Nephron progenitor cell (in vitro differentiated cells): ENCODE data around the gene PARL.

ENCODE experiments used
- DNase-seq: peaks from one replicate; pipeline ENCODE4 v3.0.0; 2021
- H3K27ac Mint-ChIP-seq: 2 replicates; pipeline ENCODE4 v1.8.0; 2021; ENCODE audit warnings: mild to moderate bottlenecking, moderate library complexity, mixed read lengths
- H3K27me3 Mint-ChIP-seq: 2 replicates; pipeline ENCODE4 v1.8.0; 2021; ENCODE audit warnings: mild to moderate bottlenecking, low read depth, mixed read lengths; ENCODE audit not compliant: poor library complexity
- H3K36me3 Mint-ChIP-seq: 2 replicates; pipeline ENCODE4 v1.8.0; 2021; ENCODE audit warnings: low read depth, mixed read lengths
- H3K4me1 Mint-ChIP-seq: 2 replicates; pipeline ENCODE4 v1.8.0; 2021; ENCODE audit warnings: mixed read lengths
- H3K4me3 Mint-ChIP-seq: 2 replicates; pipeline ENCODE4 v1.8.0; 2021; ENCODE audit warnings: mild to moderate bottlenecking, moderate library complexity, mixed read lengths
- H3K9me3 Mint-ChIP-seq: 2 replicates; pipeline ENCODE4 v1.8.0; 2021; ENCODE audit warnings: mild to moderate bottlenecking, moderate library complexity, mixed read lengths
- TF ChIP-seq, protein P1 (sequence below): fragments of 200-600 bp; sonication (generic); IDR thresholded peaks from 2 replicates; pipeline ENCODE4 v1.5.0; 2021; ENCODE audit warnings: antibody characterized with exemption

Gene PARL

GRCh38 chr3:183823963-183824362, 60.7 kb downstream of the PARL start:
- Mint-ChIP-seq H3K4me3 (peak overlapping the region; percentile 82), H3K4me1 (peaks cover 24% of the 10 kb centered on the region), H3K27ac (no peak overlapping the region), H3K9me3 (no peaks in the 10 kb centered on the region), H3K27me3 (peaks cover 39% of the 10 kb centered on the region), H3K36me3 (peaks cover 8% of the 10 kb centered on the region)
- TF ChIP-seq, protein P1, sequence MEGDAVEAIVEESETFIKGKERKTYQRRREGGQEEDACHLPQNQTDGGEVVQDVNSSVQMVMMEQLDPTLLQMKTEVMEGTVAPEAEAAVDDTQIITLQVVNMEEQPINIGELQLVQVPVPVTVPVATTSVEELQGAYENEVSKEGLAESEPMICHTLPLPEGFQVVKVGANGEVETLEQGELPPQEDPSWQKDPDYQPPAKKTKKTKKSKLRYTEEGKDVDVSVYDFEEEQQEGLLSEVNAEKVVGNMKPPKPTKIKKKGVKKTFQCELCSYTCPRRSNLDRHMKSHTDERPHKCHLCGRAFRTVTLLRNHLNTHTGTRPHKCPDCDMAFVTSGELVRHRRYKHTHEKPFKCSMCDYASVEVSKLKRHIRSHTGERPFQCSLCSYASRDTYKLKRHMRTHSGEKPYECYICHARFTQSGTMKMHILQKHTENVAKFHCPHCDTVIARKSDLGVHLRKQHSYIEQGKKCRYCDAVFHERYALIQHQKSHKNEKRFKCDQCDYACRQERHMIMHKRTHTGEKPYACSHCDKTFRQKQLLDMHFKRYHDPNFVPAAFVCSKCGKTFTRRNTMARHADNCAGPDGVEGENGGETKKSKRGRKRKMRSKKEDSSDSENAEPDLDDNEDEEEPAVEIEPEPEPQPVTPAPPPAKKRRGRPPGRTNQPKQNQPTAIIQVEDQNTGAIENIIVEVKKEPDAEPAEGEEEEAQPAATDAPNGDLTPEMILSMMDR: no peak
- no peak for DNase-seq

- TF ChIP-seq, protein P1: no peak
- Mint-ChIP-seq H3K4me3 (no peak overlapping the region), H3K27me3 (peaks cover 37% of the 10 kb centered on the region), H3K36me3 (peaks cover under 1% of the 10 kb centered on the region), H3K9me3 (no peaks in the 10 kb centered on the region), H3K4me1 (peaks cover 24% of the 10 kb centered on the region), H3K27ac (no peak overlapping the region)
- peak; percentile 31 for DNase-seq
Measured at GRCh38 chr3:183822631-183823030, 62.0 kb downstream of the PARL start.

- Mint-ChIP-seq H3K4me3 (no peak overlapping the region), H3K36me3 (peaks cover 20% of the 10 kb centered on the region), H3K27ac (no peak overlapping the region), H3K4me1 (peaks cover 13% of the 10 kb centered on the region), H3K9me3 (no peaks in the 10 kb centered on the region), H3K27me3 (peaks cover 33% of the 10 kb centered on the region)
- DNase-seq: no peak
- TF ChIP-seq, protein P1: no peak
Measured at GRCh38 chr3:183819831-183820230, 64.8 kb downstream of the PARL start.

- Mint-ChIP-seq H3K36me3 (peaks cover 25% of the 10 kb centered on the region), H3K27me3 (peaks cover 25% of the 10 kb centered on the region), H3K4me3 (no peak overlapping the region), H3K27ac (peak overlapping the region; percentile 66), H3K4me1 (peaks cover 7% of the 10 kb centered on the region), H3K9me3 (no peaks in the 10 kb centered on the region)
- no peak for DNase-seq
- TF ChIP-seq, protein P1: no peak
Measured at GRCh38 chr3:183818706-183819624, 65.7 kb downstream of the PARL start.

GRCh38 chr3:183818041-183818620, 66.5 kb downstream of the PARL start:
- Mint-ChIP-seq H3K4me3 (no peak overlapping the region), H3K9me3 (no peaks in the 10 kb centered on the region), H3K27ac (peak overlapping the region; percentile 66), H3K36me3 (peaks cover 27% of the 10 kb centered on the region), H3K4me1 (peaks cover 5% of the 10 kb centered on the region), H3K27me3 (peaks cover 17% of the 10 kb centered on the region)
- TF ChIP-seq, protein P1: no peak
- no peak for DNase-seq
